D721Med (cell line): ENCODE measurements around the gene IGSF9B.

Experiments
- DNase-seq: peaks from one replicate; pipeline ENCODE4 v3.0.0; 2011; ENCODE audit warnings: low spot score; ENCODE audit not compliant: insufficient read length
- FAIRE-seq: peaks from 2 replicates; lab custom pipeline; 2011; peaks lifted over from hg19 to GRCh38; lab: Jason Lieb, UNC
- CTCF ChIP-seq: IDR thresholded peaks from 2 replicates; pipeline ENCODE4 v1.5.1; 2012; ENCODE audit warnings: mild to moderate bottlenecking, control low read depth; ENCODE audit not compliant: insufficient read depth; ENCODE audit errors: missing control alignments

Gene IGSF9B

GRCh38 chr11:133889893-133890292, 66.9 kb downstream of the IGSF9B start:
- no peak for FAIRE-seq
- no peak for TF ChIP-seq CTCF
- no peak for DNase-seq

GRCh38 chr11:133889188-133889587, 67.6 kb downstream of the IGSF9B start:
- no peak for DNase-seq
- TF ChIP-seq CTCF = no peak
- FAIRE-seq = no peak

GRCh38 chr11:133887692-133888332, 69.0 kb downstream of the IGSF9B start:
- FAIRE-seq (no peak), DNase-seq (no peak)
- no peak for TF ChIP-seq CTCF

- no peak for FAIRE-seq
- no peak for TF ChIP-seq CTCF
- DNase-seq = no peak
Observed at GRCh38 chr11:133886029-133886428, 70.7 kb downstream of the IGSF9B start.

GRCh38 chr11:133872160-133872559, 84.6 kb downstream of the IGSF9B start:
- no peak for TF ChIP-seq CTCF
- DNase-seq = no peak
- FAIRE-seq = no peak

- DNase-seq = no peak
- no peak for TF ChIP-seq CTCF
- no peak for FAIRE-seq
Observed at GRCh38 chr11:133867456-133867855, 89.3 kb downstream of the IGSF9B start.

DNA sequence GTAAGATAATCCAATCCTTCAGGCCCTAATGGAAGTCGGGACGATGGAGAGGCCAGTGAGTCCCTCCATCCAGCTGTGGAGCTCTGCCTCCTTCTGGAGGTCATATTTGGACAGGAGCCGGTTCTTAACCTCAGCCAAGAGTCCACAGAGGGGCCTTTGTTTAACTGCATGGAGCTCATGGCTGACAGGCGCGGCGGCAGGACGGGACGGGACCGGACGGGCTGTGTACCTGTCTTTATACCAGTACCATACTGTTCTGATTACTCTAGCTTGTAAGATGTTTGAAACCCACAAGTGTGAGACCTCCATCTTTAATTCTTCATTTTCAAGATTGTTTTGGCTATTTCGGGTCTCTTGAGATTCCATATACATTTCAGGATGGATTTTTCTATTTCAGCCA, 91.3 kb downstream of the IGSF9B start:
- no peak for DNase-seq
- FAIRE-seq = no peak
- TF ChIP-seq CTCF = no peak
